Measurements from ENCODE around the gene BDKRB1.
A peak's percentile ranks its signal among the peaks of the same experiment; 100 is the strongest.

Gene BDKRB1

DNA sequence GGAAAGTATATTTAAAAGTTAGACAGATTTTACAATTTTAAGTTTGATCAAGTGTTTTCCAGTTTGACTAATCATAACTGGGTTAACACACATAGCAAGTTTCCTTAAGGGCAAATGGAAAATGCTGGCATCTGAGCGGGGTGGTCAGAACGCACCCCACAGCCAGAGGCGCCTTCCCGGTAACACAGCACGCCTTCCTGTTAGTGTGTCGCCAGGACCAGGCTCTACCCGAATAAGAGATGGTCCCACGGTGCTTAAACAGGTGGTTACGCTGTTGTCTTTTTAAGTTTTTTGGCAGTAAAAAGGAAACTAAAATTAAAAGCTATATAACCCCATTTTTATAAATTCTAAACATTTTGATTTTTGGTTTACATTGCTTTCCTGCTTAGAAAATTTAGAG is 28.0 kb downstream of the BDKRB1 start:
- no peak for DNase-seq

DNA sequence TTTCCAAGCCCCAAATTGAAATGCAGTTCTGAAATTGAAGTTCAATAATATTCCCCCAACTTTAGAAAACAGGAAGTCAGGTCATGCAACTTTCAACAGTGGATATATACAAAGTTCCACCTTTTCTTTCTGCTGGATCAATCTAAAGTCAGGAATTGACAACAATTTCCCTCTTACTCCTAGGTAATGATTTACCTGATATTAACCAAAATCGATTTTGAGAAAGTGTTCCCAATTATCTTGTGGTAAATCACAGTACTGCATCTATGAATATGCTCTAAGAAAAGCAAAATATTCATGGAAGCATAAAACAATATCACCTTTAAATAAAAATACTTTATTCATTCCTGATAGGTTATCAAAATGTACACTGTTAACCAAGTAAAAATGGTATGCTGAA is 28.4 kb downstream of the BDKRB1 start:
- DNase-seq: no peak

DNA sequence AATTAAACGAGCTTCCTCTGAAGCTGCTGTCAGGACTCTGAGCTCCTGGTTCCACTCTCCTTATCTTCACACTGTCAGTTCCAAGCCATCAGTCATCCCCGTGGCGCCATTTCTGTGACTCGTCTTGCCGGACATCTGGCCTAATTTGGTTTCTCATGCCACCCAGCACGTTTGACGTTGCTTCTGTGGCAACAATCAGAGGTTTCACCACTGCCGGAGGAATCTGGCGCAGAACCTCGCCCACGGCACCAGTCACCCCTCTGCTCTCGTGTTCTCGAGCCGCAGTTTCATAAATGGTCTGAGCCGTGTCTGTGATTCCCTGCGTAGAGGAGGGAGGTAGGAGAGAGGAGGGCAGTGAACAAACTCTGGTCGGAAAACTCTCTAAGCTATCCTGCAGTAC is 29.7 kb downstream of the BDKRB1 start:
- no peak for DNase-seq

DNA sequence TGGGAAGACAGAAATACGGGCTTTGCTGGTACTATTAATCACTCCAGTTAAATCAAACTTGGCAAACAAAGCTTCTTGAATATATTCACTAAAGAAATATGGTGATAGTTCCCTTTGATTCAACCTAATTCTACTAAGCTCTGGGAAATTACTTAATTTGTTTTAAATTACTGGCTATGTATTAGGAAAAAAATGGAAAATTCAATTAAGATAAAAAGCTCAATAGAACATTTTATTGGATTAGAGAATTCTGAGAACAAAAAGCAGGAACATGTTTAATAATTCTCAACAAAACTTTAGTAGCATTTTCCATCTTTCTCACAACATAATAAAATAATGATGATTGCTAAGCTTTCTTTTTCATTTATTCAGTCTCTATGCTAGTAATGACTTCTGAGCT is 30.2 kb downstream of the BDKRB1 start:
- DNase-seq: no peak

DNA sequence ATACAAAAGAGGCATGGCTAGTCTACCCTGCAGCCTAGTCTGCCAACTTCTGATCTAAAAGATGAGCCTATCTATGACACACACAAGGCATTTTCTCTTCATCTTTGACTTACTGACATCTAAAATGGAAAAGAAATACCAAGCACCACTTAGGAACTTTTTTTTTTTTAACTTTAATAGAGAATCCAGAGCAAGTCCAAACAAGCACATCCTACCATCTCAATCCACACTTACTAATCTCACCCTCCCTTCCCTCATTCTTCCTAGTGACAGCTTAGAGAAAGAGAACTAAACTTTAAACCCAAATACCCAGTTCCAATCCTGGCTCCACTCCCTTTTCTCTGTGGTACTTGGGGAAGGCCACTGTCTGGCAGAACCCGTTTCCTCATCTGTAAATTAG is 31.8 kb downstream of the BDKRB1 start:
- DNase-seq: no peak

DNA sequence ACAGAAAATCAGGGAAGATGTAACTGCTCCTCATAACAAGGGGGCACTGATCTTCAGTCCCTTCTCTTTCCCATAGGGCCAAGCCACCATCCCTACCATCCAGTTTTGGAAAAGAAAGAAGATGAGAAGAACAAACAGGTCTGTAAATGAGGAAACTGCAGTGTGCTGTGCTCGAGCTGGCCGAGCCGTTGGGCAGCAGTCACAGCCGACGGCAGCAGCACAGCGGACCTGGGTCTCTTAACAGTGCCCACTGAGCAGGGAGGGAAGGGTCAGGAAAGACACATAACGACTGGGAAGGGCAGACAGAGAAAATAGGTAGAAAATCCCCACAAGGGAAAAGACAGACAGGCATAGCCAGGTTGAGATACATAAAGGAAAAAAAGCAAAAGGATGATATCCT is 38.2 kb downstream of the BDKRB1 start:
- no peak for DNase-seq

DNA sequence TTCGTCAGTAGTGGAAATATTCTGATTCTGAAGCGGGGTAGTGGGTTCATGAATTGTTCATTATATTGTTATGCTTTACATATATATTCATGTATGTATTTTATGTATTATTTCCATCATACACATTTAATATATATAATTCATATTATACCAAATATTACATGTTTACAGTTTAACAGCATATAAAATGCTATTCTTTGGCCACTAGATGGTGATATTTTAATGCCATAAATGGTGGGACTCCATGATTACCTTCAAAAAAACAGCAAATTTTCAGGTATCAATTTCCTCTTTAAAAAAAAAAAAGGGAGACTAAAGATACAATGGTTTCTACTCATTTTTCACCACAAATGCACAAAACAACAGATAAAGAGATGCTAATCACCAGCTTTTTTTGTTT is 41.0 kb downstream of the BDKRB1 start:
- DNase-seq: peak; percentile 57

DNA sequence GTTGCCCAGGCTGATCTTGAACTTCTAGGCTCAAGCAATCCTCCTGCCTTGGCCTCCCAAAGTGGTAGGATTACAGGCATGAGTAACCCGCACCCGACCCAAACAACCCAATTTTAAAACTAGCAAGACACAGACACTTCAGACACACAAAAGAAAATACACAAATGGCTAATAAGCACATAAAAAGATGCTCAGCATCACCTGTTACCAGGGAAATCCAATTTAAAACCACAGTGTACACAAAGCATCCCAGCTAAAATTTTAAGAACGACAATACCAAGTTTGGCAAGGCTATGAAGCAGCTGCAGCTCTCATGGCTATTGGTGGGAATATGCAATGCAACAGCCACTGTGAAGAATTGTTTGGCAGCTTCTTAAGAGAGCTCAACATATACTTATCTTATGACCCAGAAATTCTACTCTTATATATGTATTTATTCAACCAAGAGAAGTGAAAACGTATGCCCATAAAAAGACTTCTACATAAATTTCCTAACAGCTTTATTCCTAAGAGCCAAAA is 42.0 kb downstream of the BDKRB1 start:
- no peak for DNase-seq

DNA sequence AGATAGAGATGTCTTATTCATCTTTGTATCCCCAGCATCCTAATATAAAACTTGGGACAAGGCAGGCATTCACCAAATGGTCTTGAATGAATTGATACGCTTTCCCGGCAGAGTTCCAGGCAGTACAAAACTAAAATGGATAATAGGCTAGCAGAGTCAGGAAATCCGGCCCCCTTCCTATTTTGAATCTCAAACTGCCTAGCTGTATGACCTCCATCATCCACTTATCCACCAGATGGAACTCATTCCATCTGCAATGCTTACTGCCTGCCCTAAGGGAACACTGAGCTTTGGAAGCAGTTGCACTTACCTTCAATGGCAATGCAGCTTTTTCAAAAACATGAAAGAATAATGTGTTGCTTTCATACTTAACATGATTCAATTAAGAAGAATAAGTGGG is 43.4 kb downstream of the BDKRB1 start:
- DNase-seq: no peak

DNA sequence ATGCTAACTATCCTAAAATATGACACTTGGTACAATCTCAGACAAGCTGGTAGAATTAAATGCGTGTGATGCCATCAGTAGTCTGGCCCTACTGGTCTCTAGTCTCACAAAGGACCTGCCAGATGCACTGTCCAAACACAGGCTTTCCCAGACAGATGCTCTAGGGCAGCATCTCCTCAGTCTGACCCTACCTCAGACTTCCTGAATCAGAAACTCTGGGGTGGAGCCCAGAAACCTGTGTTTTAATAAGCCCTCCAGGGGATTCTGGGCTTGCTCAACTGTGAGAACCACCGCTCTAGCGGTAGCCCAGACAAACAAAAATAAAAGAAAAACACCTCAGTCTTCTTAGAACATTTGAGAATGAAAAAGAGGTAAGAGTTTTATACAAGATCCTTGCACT is 48.0 kb downstream of the BDKRB1 start:
- peak; percentile 72 for DNase-seq

DNA sequence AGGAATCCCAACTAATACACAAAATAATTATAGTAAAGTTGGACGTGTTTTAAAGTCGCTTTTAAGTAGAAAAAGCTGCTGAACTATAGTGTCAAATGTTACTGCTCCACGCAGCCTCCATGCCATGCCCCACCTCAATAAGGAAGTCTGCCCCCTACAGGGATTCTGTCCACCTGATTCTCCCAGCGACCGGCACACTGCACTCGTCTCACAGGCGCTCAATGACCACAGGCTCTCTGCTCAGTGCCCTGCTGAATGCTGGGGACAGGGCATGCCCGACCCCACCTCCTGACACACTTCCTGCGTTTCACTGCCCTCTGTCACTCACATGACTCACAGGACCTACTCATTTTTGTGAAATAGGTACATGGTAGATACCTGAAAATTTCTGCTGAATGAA is 48.9 kb downstream of the BDKRB1 start:
- DNase-seq: peak; percentile 16

DNA sequence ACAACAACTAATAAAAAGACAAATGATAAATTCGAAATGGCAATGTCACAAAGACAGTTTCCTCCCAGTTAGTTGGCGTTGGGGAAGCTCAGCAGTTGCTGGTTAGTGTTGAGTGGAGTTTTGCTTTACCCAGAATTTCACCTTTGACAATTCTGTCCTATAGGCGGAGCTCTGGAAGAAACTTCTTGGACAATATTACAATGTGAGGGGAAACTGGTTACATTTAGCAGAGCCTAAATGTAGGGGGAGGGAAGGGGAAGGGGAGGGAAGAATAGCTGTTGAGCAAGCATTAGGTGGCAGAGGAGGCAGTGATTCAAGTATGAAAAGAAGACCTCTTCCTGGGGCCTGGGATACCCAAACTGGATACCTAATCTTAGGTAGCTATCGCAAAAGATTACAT is 51.4 kb downstream of the BDKRB1 start:
- DNase-seq: no peak

DNA sequence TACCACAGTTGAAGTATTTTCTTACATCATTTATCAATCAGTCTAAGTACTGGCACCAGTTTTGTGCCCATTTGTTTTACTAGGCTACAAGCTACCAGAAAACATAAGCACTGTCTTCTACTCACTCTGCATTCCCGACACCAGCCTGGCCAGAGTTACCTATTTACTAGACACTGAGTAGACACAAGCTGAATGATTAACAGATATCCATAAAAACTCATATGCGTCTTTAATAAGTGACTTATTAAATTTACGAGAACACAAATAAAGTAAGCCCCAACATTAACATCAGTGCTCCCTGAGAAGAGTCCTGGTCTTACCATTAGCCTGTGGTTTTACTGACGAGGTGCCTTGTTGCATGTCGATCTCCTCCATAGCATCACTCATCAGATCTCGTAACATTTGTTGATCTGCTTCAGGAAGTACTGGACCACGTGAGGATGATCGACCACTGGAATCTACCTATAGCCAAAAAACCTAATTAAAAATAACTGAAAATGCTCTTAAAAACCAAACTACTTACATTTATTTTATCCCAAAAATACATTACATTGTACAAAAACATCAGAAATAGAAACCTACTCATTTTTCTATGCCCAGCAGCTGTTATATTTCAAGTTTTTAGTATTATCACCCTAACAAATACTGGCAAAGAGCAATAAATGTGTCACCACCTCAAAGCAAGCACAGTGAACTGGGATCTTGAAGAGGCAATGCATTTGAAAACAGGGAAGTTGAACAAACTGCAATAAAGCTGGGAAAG is 53.3 kb downstream of the BDKRB1 start:
- DNase-seq: no peak

DNA sequence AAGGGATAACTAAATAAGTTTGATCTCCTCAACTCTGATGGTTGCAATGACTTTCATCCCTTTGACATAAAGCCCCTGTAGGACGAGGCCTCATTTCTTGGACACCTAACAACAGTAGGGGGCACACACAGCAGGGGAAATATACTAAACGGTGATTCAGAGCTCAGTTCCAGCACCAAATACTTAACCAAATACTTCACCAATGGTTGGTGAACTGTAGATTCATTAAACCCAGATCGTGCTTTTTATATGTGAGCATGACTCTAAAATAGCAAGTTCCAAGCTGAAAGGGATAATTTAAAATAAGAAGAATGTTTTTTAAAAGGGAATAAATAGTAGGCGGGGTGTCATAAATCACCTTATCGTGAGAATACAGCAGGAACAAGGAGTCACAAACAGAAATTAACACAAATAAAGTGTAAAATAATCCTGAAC is 53.9 kb downstream of the BDKRB1 start:
- no peak for DNase-seq

DNA sequence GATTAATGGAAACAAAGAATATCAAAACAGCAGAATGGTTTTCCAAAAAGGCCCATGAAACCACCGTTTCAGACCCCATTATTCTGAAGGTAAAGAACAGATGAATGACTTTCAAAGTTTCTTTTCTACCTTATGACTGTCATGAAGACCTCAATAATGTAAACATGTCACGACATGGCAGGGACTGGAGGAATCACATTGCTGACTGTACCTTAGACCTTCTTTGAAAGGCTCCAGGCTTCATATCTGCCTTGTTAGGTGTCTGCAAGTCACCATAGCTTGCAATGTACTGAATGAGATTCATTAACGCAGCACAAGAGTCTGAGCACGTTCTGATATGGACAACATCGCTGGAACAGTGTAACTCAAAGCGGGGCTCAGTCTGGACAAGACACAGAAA is 54.9 kb downstream of the BDKRB1 start:
- DNase-seq: no peak
